NCI-H526 treated with DMSO at 0.1 percent for 48 hours (cell line): ENCODE results near the gene TMIGD3.

ENCODE experiments used
- DNase-seq: peaks from one replicate; lab custom pipeline; 2025; lab: John Stamatoyannopoulos, UW

The TMIGD3 gene

GRCh38 chr1:111474521-111474920 lies 28.9 kb downstream of the TMIGD3 start:
- DNase-seq, result no peak

- no peak for DNase-seq
Observed at GRCh38 chr1:111474106-111474505, 29.3 kb downstream of the TMIGD3 start.

GRCh38 chr1:111471538-111471937 lies 31.9 kb downstream of the TMIGD3 start:
- no peak for DNase-seq

GRCh38 chr1:111471012-111471411 lies 32.4 kb downstream of the TMIGD3 start:
- no peak for DNase-seq

- DNase-seq, result no peak
Observed at GRCh38 chr1:111470596-111470995, 32.8 kb downstream of the TMIGD3 start.

GRCh38 chr1:111469539-111469938 lies 33.9 kb downstream of the TMIGD3 start:
- DNase-seq, result no peak

- no peak for DNase-seq
Observed at GRCh38 chr1:111468717-111469100, 34.7 kb downstream of the TMIGD3 start.

GRCh38 chr1:111467865-111468716 lies 35.3 kb downstream of the TMIGD3 start:
- no peak for DNase-seq

- DNase-seq, result no peak
Observed at GRCh38 chr1:111466480-111466879, 37.0 kb downstream of the TMIGD3 start.

- DNase-seq, result no peak
Observed at GRCh38 chr1:111465754-111466153, 37.7 kb downstream of the TMIGD3 start.

GRCh38 chr1:111463029-111463683 lies 40.3 kb downstream of the TMIGD3 start:
- DNase-seq, result no peak

GRCh38 chr1:111462370-111463028 lies 40.9 kb downstream of the TMIGD3 start:
- no peak for DNase-seq

GRCh38 chr1:111461765-111462164 lies 41.7 kb downstream of the TMIGD3 start:
- DNase-seq, result no peak

- no peak for DNase-seq
Observed at GRCh38 chr1:111455642-111456031, 47.8 kb downstream of the TMIGD3 start.

GRCh38 chr1:111454859-111455641 lies 48.4 kb downstream of the TMIGD3 start:
- no peak for DNase-seq

GRCh38 chr1:111453706-111454105 lies 49.7 kb downstream of the TMIGD3 start:
- DNase-seq, result no peak

- no peak for DNase-seq
Observed at GRCh38 chr1:111452581-111452980, 50.9 kb downstream of the TMIGD3 start.

GRCh38 chr1:111450185-111450584 lies 53.2 kb downstream of the TMIGD3 start:
- no peak for DNase-seq

GRCh38 chr1:111449703-111450017 lies 53.8 kb downstream of the TMIGD3 start:
- DNase-seq, result no peak

GRCh38 chr1:111448918-111449702 lies 54.3 kb downstream of the TMIGD3 start, which contains the start of the genes ATP5PB and WDR77:
Gene ATP5PB, plus strand, starts transcription at chr1:111449464. Its CDS starts 78 bp downstream, at chr1:111449542.
Gene WDR77, minus strand, starts transcription at chr1:111449256. Its CDS starts 87 bp downstream, at chr1:111449169.
- peak; percentile 99 for DNase-seq

GRCh38 chr1:111448482-111448917 lies 54.9 kb downstream of the TMIGD3 start:
- DNase-seq, result no peak
